Muscle layer of duodenum (tissue), 2 donors: ENCODE results near the gene TRIML1.
"Not testable (repeated sequence)": the region's sequence is repeated elsewhere in the genome, so short reads cannot be mapped to it uniquely, and the experiment has no call there.

ENCODE experiments used
- H3K27ac ChIP-seq: one replicate; pipeline ENCODE4 v1.7.0; 2013; ENCODE audit warnings: mild to moderate bottlenecking, low read length
- H3K27me3 ChIP-seq: one replicate; pipeline ENCODE4 v1.7.0; 2013; ENCODE audit warnings: low read depth, mild to moderate bottlenecking, control low read depth, low read length
- H3K36me3 ChIP-seq, 2 donors: one replicate each; pipeline ENCODE4 v1.7.0; 2013; ENCODE audit warnings: low read length in 2 of 2, control low read depth in 1 of 2, mild to moderate bottlenecking in 1 of 2; ENCODE audit not compliant: insufficient read depth in 2 of 2, control insufficient read depth in 1 of 2
- H3K4me1 ChIP-seq, 2 donors: one replicate each; pipeline ENCODE4 v1.7.0; 2013; ENCODE audit warnings: low read length in 2 of 2, mild to moderate bottlenecking in 2 of 2, control low read depth in 1 of 2, moderate library complexity in 1 of 2; ENCODE audit not compliant: insufficient read depth in 2 of 2, control insufficient read depth in 1 of 2
- H3K4me3 ChIP-seq, 2 donors: one replicate each; pipeline ENCODE4 v1.7.0; 2013; ENCODE audit warnings: low read length in 2 of 2, low read depth in 1 of 2, mild to moderate bottlenecking in 1 of 2
- H3K9me3 ChIP-seq, 2 donors: one replicate each; pipeline ENCODE4 v1.7.0; 2013; ENCODE audit warnings: low read length in 2 of 2, control low read depth in 1 of 2, mild to moderate bottlenecking in 1 of 2; ENCODE audit not compliant: control insufficient read depth in 1 of 2
- donor health status: healthy.

The TRIML1 gene

GRCh38 chr4:188158336-188158735, 19.1 kb downstream of the TRIML1 start:
- Histone ChIP-seq H3K9me3 (peaks cover 0 to 2% of the 10 kb centered on the region in 2 donors), H3K4me1 (no peaks in the 10 kb centered on the region), H3K36me3 (no peaks in the 10 kb centered on the region), H3K27ac (no peak overlapping the region), H3K27me3 (no peaks in the 10 kb centered on the region), H3K4me3 (no peak overlapping the region)

- H3K9me3 ChIP-seq, H3K27ac ChIP-seq, H3K4me3 ChIP-seq, H3K4me1 ChIP-seq, H3K36me3 ChIP-seq, H3K27me3 ChIP-seq: not testable (repeated sequence)
These were observed 20.4 kb downstream of the TRIML1 start for GRCh38 chr4:188159513-188160226.

GRCh38 chr4:188160406-188160805, 21.2 kb downstream of the TRIML1 start:
- no peak overlapping the region for H3K27ac ChIP-seq
- no peak overlapping the region for H3K4me3 ChIP-seq
- H3K4me1 ChIP-seq = no peaks in the 10 kb centered on the region
- H3K27me3 ChIP-seq = no peaks in the 10 kb centered on the region
- H3K9me3 ChIP-seq = no peaks in the 10 kb centered on the region
- H3K36me3 ChIP-seq = no peaks in the 10 kb centered on the region

- H3K4me3 ChIP-seq = no peak overlapping the region
- no peaks in the 10 kb centered on the region for H3K9me3 ChIP-seq
- no peak overlapping the region for H3K27ac ChIP-seq
- no peaks in the 10 kb centered on the region for H3K36me3 ChIP-seq
- no peaks in the 10 kb centered on the region for H3K4me1 ChIP-seq
- H3K27me3 ChIP-seq = no peaks in the 10 kb centered on the region
These were observed 21.9 kb downstream of the TRIML1 start for GRCh38 chr4:188161167-188161566.

GRCh38 chr4:188162698-188163097, 23.5 kb downstream of the TRIML1 start:
- Histone ChIP-seq H3K27me3 (no peaks in the 10 kb centered on the region), H3K36me3 (no peaks in the 10 kb centered on the region), H3K4me3 (no peak overlapping the region), H3K4me1 (no peaks in the 10 kb centered on the region), H3K27ac (no peak overlapping the region), H3K9me3 (no peaks in the 10 kb centered on the region)

GRCh38 chr4:188168726-188169373, 29.6 kb downstream of the TRIML1 start:
- Histone ChIP-seq H3K4me3 (no peak overlapping the region), H3K36me3 (no peaks in the 10 kb centered on the region), H3K27ac (no peak overlapping the region), H3K27me3 (no peaks in the 10 kb centered on the region), H3K9me3 (peaks cover 0 to 3% of the 10 kb centered on the region in 2 donors), H3K4me1 (no peaks in the 10 kb centered on the region)

- H3K9me3 ChIP-seq = peaks cover 0 to 3% of the 10 kb centered on the region in 2 donors
- H3K27me3 ChIP-seq = no peaks in the 10 kb centered on the region
- no peaks in the 10 kb centered on the region for H3K4me1 ChIP-seq
- no peaks in the 10 kb centered on the region for H3K36me3 ChIP-seq
- H3K27ac ChIP-seq = no peak overlapping the region
- H3K4me3 ChIP-seq = no peak overlapping the region
These were observed 32.3 kb downstream of the TRIML1 start for GRCh38 chr4:188171551-188171950.

- no peaks in the 10 kb centered on the region for H3K27me3 ChIP-seq
- H3K4me1 ChIP-seq = no peaks in the 10 kb centered on the region
- no peak overlapping the region for H3K27ac ChIP-seq
These were observed 36.0 kb downstream of the TRIML1 start for GRCh38 chr4:188175288-188175687.

GRCh38 chr4:188177997-188178675, 38.9 kb downstream of the TRIML1 start:
- no peaks in the 10 kb centered on the region for H3K27me3 ChIP-seq
- H3K9me3 ChIP-seq = no peaks in the 10 kb centered on the region
- H3K36me3 ChIP-seq = no peaks in the 10 kb centered on the region
- no peak overlapping the region for H3K4me3 ChIP-seq
- H3K4me1 ChIP-seq = no peaks in the 10 kb centered on the region
- no peak overlapping the region for H3K27ac ChIP-seq

More at GRCh38 chr4:188175288-188175687, 36.0 kb downstream of the TRIML1 start:
- H3K9me3 ChIP-seq = peaks cover 0 to 3% of the 10 kb centered on the region in 2 donors
- no peaks in the 10 kb centered on the region for H3K36me3 ChIP-seq
- H3K4me3 ChIP-seq = no peak overlapping the region

- H3K9me3 ChIP-seq = peaks cover 0 to 2% of the 10 kb centered on the region in 2 donors
- H3K27me3 ChIP-seq = no peaks in the 10 kb centered on the region
- H3K4me1 ChIP-seq = no peaks in the 10 kb centered on the region
- H3K36me3 ChIP-seq = no peaks in the 10 kb centered on the region
- no peak overlapping the region for H3K4me3 ChIP-seq
- H3K27ac ChIP-seq = no peak overlapping the region
These were observed 39.6 kb downstream of the TRIML1 start for GRCh38 chr4:188178806-188179205.

GRCh38 chr4:188187106-188187505, 47.9 kb downstream of the TRIML1 start:
- Histone ChIP-seq H3K27ac (no peak overlapping the region), H3K27me3 (no peaks in the 10 kb centered on the region), H3K9me3 (peaks cover 0 to 7% of the 10 kb centered on the region in 2 donors), H3K36me3 (no peaks in the 10 kb centered on the region), H3K4me1 (no peaks in the 10 kb centered on the region), H3K4me3 (no peak overlapping the region)
